A673 (cell line): ENCODE results near the gene CARHSP1.

Experiments
- CTCF ChIP-seq: fragments of 300-800, 200-600 bp; sonication (generic); conservative IDR thresholded peaks from 2 replicates; pipeline ENCODE4 v1.5.1; 2017; ENCODE audit warnings: low read depth, mild to moderate bottlenecking, antibody characterized with exemption, low read length, moderate library complexity, mixed read lengths
- EZH2 ChIP-seq: fragments of 200-600 bp; sonication (generic); IDR thresholded peaks from 2 replicates; pipeline ENCODE4 v1.6.1; 2017; ENCODE audit warnings: borderline replicate concordance, low read depth, mild to moderate bottlenecking, mixed read lengths, antibody characterized with exemption, low read length; ENCODE audit not compliant: poor library complexity, severe bottlenecking

- TF ChIP-seq CTCF (no peak), EZH2 (no peak)
Measured at GRCh38 chr16:8855972-8856371, 12.8 kb downstream of the CARHSP1 start.
